Stimulated activated CD4-positive, alpha-beta T cell treated with anti-CD3 and anti-CD28 coated beads, Interleukin-2, amount 100 ng/mL, for 48 hours (primary cell): ENCODE results near the gene ANKRD63.
A peak's percentile ranks its signal among the peaks of the same experiment; 100 is the strongest.

Source experiments
- DNase-seq, 2 donors: peaks; one replicate each; pipeline ENCODE4 v3.0.0-alpha.2; 2020

ANKRD63 gene

DNA sequence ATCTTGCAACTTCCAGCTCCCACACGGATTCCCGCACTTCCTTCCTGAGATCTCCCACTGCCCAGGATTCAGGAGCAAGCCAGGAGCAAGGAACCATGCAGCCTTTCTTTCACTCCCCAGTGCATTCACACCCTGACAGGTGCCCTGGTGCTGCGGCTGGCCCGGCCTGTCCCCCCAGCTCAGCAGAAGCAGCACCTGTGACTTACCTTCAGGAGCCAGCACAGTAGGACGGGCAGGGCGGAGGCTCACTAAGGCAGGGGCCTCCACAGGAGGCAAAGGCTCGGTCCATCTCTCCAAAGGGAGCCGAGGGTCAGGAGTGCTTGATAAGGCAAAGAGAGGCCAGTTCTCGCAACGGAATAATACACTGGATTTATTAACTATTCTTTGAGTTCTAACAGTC, 4.8 kb downstream of the ANKRD63 start:
- DNase-seq, result no peak

DNA sequence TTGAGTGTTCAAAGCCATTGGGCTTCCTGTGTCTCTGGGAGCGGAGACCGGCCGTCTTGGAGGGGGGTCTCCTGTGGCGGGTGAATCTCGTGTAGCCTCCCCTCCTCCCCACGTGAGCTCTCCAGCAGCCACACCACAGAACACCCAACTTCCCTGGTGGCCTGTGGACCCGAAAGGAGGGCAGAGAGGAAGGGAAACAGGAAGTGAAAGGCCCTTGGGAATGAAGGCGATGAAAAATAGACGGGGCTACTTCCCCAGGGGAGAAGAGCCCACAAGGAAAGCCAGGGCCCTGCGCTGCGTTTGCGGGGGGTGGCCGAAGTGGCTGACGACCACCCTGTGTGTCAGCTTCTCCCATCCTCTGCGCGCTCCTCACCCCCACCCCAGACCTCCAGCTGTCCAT, 5.4 kb downstream of the ANKRD63 start:
- DNase-seq, result no peak

DNA sequence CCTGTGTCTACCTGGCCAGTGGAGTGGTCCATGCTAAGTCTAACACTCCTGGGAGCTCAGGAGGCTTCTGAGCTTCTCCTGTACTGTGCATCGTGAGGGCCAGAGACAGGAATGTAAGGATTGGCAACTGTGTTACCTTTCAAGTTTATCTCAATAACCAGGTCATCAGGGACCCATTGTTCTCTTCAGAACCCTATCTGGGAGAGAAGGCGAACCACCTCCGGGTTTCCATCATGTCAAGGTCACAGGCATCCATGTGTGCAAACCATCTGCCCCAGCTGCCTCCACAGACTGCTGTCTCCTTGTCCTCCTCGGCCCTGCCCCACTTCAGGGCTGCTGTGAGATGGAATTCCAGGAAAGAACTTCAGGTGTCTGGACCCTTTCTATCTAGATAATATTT, 5.9 kb downstream of the ANKRD63 start:
- no peak for DNase-seq

DNA sequence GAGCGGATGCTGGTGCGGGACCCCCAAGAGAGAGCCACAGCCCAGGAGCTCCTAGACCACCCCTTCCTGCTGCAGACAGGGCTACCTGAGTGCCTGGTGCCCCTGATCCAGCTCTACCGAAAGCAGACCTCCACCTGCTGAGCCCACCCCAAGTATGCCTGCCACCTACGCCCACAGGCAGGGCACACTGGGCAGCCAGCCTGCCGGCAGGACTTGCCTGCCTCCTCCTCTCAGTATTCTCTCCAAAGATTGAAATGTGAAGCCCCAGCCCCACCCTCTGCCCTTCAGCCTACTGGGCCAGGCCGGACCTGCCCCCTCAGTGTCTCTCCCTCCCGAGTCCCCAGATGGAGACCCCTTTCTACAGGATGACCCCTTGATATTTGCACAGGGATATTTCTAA, 6.9 kb downstream of the ANKRD63 start:
- no peak for DNase-seq

DNA sequence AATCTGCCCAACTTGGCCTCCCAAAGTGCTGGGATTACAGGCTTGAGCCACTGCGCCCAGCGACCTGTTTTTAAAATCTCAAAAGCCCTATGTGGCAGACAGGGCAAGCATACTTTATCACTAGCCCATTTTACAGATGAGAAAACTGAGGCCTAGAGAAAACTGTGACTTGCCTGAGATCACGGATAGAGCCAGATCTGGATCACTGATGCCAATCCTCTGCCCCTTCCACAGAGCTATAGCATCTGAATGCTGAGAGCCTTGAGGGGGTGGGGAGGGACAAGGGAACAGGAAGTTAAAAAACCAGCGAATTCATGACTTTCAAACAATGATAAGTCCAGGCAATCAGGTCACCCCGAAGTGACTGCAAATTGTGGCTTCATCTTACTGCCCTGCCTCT, 7.3 kb downstream of the ANKRD63 start:
- DNase-seq, result no peak

- DNase-seq, result peak; percentile 91 to 93
These were observed 8.3 kb downstream of the ANKRD63 start for GRCh38 chr15:40274350-40275274.

DNA sequence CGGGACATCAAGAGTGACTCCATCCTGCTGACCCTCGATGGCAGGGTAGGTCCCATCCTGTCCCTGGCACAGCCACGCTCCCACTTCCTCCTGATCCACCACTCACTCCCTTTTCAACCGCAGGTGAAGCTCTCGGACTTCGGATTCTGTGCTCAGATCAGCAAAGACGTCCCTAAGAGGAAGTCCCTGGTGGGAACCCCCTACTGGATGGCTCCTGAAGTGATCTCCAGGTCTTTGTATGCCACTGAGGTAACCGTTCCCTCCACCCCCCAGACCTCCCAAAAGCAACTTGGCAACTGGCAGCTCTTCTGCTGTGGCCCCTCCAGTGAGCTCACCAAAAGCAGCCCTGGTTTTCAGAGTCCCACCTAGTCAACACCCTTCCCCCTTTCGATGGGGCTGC, 9.4 kb downstream of the ANKRD63 start:
- DNase-seq, result no peak

DNA sequence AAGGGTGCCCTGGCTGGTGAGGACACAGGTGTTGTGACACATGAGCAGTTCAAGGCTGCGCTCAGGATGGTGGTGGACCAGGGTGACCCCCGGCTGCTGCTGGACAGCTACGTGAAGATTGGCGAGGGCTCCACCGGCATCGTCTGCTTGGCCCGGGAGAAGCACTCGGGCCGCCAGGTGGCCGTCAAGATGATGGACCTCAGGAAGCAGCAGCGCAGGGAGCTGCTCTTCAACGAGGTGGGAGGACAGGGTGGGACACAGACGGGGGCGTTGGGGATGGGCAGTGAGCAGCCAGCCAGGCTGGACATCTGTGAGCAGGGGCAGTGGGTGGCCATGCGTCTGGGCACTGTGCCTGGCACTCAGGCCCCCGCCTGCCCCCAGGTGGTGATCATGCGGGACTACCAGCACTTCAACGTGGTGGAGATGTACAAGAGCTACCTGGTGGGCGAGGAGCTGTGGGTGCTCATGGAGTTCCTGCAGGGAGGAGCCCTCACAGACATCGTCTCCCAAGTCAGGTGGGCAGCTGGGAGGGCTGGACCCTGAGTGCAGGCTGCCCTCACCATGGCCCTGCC, 10.3 kb downstream of the ANKRD63 start:
- no peak for DNase-seq

DNA sequence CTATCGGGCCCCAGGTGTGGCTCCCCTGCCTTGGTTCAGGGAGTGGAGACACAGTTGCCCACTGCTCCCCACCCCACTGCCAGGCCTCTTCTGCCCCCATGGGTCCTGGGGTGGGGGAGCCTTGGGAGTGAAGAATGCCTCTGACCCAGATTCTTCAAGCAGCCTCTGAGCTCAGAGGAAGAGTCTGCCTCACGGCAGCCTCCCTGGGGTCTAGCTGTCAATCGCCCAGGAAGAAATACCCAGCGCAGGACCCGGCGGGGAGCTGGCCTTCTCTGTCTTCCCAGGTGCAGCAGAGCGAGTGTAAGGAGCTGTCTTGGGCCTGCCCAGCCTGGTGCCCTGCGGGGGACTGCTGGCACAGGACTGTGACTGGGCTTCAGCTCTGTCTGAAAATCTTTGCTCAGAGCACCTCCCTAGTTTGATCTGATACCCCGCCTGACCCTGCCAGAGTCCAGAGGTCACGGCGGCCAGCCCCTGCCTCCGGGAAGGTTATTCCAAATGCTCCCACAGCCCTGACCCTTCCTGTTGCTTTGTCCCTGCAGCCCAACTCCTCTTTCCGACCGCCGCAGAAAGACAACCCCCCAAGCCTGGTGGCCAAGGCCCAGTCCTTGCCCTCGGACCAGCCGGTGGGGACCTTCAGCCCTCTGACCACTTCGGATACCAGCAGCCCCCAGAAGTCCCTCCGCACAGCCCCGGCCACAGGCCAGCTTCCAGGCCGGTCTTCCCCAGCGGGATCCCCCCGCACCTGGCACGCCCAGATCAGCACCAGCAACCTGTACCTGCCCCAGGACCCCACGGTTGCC, 11.0 kb downstream of the ANKRD63 start:
- DNase-seq, result no peak

- DNase-seq, result no peak
These were observed 12.4 kb downstream of the ANKRD63 start for GRCh38 chr15:40270246-40270995.

GRCh38 chr15:40269604-40270003, 13.3 kb downstream of the ANKRD63 start:
- no peak for DNase-seq

DNA sequence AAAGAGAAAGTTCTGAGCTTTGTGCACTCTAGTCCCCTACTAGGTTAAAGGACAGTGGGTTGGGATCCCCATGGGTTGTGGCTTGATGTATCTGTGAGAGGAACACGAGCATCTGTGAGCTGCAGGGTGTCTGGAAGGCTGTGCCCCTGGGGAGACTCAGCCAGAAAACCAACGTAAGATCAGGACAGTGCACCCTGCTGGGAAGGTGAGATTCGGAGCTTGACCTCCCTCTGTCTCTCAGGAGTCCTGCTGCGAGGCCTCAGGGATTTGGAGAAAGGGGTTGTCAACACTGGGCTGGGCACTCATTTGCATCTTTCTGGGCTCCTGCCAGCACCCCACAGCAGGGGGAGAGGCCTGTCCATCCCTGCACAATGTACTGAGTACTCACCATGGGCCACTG, 15.2 kb downstream of the ANKRD63 start:
- DNase-seq, result no peak

DNA sequence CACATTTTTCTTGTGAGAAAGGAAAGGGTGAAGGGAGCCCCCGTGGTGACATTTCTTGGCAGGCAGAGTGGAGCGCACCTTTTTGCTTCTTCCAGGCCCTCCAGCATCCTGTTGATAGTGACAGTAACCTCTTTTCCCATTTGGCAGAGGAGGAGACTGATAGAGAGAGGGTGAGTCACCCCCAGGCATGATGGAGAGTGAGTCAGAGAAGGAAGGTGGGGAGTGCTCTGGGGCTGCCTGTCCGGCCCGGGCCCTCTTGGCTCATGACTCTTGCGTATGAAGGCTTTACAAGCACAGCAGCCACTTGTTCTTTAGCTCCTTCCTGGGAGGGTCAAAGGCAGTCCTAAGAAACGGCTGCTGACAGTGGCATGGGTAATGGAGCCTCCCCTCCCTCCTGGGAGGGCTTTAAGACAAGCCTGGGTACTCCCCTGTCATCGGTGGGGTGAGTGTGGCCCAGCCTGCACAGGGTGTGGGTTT, 16.0 kb downstream of the ANKRD63 start:
- no peak for DNase-seq

DNA sequence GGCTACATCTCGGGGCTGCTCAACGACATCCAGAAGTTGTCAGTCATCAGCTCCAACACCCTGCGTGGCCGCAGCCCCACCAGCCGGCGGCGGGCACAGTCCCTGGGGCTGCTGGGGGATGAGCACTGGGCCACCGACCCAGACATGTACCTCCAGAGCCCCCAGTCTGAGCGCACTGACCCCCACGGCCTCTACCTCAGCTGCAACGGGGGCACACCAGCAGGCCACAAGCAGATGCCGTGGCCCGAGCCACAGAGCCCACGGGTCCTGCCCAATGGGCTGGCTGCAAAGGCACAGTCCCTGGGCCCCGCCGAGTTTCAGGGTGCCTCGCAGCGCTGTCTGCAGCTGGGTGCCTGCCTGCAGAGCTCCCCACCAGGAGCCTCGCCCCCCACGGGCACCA, 17.0 kb downstream of the ANKRD63 start:
- DNase-seq, result no peak

GRCh38 chr15:40265355-40265754, 17.5 kb downstream of the ANKRD63 start:
- DNase-seq, result no peak

GRCh38 chr15:40264321-40265153, 18.3 kb downstream of the ANKRD63 start:
- DNase-seq, result no peak

DNA sequence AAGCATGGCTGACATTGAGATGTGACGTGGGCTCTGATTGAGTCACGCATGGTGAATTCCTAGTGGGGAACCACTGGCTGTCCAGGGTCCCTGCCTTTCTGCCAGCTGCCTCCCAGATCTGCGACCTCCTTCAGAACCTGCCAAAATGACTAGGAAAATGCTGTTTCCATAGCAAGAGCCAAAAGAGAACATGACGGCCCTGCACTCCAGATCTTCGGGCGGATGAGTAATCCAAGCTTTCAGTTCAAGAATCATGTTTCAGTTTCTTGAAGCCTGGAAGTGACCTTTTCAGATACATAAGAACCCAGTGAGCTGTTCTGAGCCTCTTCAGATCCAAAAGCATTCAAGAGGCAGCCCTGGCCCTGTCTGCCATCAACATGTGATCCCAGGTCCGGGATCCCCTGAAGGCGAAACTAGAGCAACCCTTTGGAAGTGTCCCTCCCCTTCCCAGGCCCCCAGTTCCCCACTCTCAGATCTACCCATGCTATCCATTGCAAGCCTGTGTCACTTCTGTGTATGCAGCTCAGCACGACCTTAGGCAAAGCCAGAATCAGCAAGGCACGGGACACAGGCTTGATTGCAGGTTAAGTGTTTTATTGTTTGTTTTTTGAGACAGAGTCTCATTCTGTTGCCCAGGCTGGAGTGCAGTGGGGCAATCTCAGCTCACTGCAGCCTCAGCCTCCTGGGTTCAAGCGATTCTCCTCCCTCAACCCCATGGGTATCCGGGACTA, 19.7 kb downstream of the ANKRD63 start:
- DNase-seq, result no peak

- DNase-seq, result no peak
These were observed 23.8 kb downstream of the ANKRD63 start for GRCh38 chr15:40259021-40259420.

DNA sequence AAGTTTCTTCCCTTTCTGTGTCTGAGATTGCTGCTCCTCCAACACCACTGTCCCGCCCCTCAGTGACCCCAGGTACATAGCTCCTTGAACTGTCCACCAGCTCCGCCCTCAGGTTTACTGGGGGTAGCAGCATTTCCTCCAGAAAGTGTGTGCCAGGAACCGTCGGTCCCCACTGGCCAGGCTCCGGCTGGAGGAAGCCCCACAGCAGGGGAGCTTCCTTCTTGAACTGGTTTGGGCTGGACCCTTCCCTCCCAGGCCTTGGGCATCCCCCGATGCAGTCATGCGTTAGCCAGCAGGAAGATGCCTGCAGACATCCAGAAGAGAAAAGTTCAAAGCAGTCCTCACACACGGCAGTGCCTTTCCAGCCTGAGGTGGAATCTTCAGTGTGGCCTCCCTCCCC, 24.3 kb downstream of the ANKRD63 start:
- no peak for DNase-seq

GRCh38 chr15:40257656-40258450, 25.0 kb downstream of the ANKRD63 start:
- no peak for DNase-seq
